DMS153 treated with DMSO at 0.1 percent for 48 hours (cell line): ENCODE results near the gene ZNF718.
"Not testable (repeated sequence)": the region's sequence is repeated elsewhere in the genome, so short reads cannot be mapped to it uniquely, and the experiment has no call there.

Experiments used
- DNase-seq: peaks from one replicate; lab custom pipeline; 2025; ENCODE audit not compliant: unreplicated experiment; lab: John Stamatoyannopoulos, UW

The ZNF718 gene

GRCh38 chr4:147233-147632 lies 22.9 kb downstream of the ZNF718 start:
- no peak for DNase-seq

GRCh38 chr4:161496-162284 lies 37.4 kb downstream of the ZNF718 start:
- no peak for DNase-seq

GRCh38 chr4:169640-170039 lies 45.3 kb downstream of the ZNF718 start:
- DNase-seq, result not testable (repeated sequence)

GRCh38 chr4:171318-171717 lies 47.0 kb downstream of the ZNF718 start:
- not testable (repeated sequence) for DNase-seq

- no peak for DNase-seq
Measured at GRCh38 chr4:173666-174314, 49.5 kb downstream of the ZNF718 start.

GRCh38 chr4:175986-176385 lies 51.7 kb downstream of the ZNF718 start:
- no peak for DNase-seq

GRCh38 chr4:176995-177394 lies 52.7 kb downstream of the ZNF718 start:
- no peak for DNase-seq

GRCh38 chr4:182225-182624 lies 57.9 kb downstream of the ZNF718 start:
- DNase-seq, result not testable (repeated sequence)

GRCh38 chr4:188091-188490 lies 63.8 kb downstream of the ZNF718 start:
- DNase-seq, result no peak

- not testable (repeated sequence) for DNase-seq
Measured at GRCh38 chr4:195159-195558, 70.9 kb downstream of the ZNF718 start.

GRCh38 chr4:200936-201335 lies 76.6 kb downstream of the ZNF718 start:
- DNase-seq, result no peak

GRCh38 chr4:202822-203221 lies 78.5 kb downstream of the ZNF718 start:
- DNase-seq, result not testable (repeated sequence)

- DNase-seq, result no peak
Measured at GRCh38 chr4:205097-205756, 80.9 kb downstream of the ZNF718 start.

- no peak for DNase-seq
Measured at GRCh38 chr4:206054-206453, 81.8 kb downstream of the ZNF718 start.

GRCh38 chr4:208416-209096 lies 84.3 kb downstream of the ZNF718 start:
- DNase-seq, result not testable (repeated sequence)

- DNase-seq, result no peak
Measured at GRCh38 chr4:211033-211511, 86.8 kb downstream of the ZNF718 start.

- no peak for DNase-seq
Measured at GRCh38 chr4:212438-213188, 88.3 kb downstream of the ZNF718 start.

- not testable (repeated sequence) for DNase-seq
Measured at GRCh38 chr4:213189-213535, 88.9 kb downstream of the ZNF718 start.
